HepG2 (cell line): Measurements from ENCODE around the gene ANKRD6. TPM values are rescaled to one million over a fixed set of nuclear protein-coding genes. Genes with fewer than 3 reads are reported as not detected.

Experiments used
- AHDC1 ChIP-seq: sonication (generic); formaldehyde crosslinking; IDR thresholded peaks from 2 replicates; pipeline ENCODE4 v1.5.1; 2020; ENCODE audit warnings: mild to moderate bottlenecking, missing genetic modification reagents, borderline replicate concordance
- ETV5 ChIP-seq: IDR thresholded peaks from 2 replicates; pipeline ENCODE4 v1.6.1; 2018; ENCODE audit warnings: missing biosample characterization, missing genetic modification reagents, inconsistent platforms, borderline replicate concordance
- HNRNPH1 ChIP-seq: fragments of 200-400 bp; formaldehyde crosslinking; optimal IDR thresholded peaks from 2 replicates; pipeline ENCODE3; 2017; ENCODE audit warnings: mild to moderate bottlenecking, low read depth, low read length
- ONECUT2 ChIP-seq: sonication (generic); formaldehyde crosslinking; IDR thresholded peaks from 2 replicates; pipeline ENCODE4 v1.4.0; 2020; ENCODE audit warnings: missing genetic modification reagents
- PHF5A ChIP-seq: IDR thresholded peaks from one replicate; pipeline ENCODE4 v1.6.1; 2018; ENCODE audit warnings: low read depth, missing genetic modification reagents; ENCODE audit not compliant: unreplicated experiment
- SPEN ChIP-seq: sonication (generic); formaldehyde crosslinking; IDR thresholded peaks from 2 replicates; pipeline ENCODE4 v1.5.1; 2020; ENCODE audit warnings: low read depth, mild to moderate bottlenecking, missing genetic modification reagents
- YY1 ChIP-seq: IDR thresholded peaks from 2 replicates; pipeline ENCODE4 v1.6.1; 2011; ENCODE audit warnings: low read length, low read depth, moderate library complexity, mild to moderate bottlenecking; ENCODE audit not compliant: insufficient read depth, insufficient replicate concordance
- ZBTB43 ChIP-seq: sonication (generic); formaldehyde crosslinking; conservative IDR thresholded peaks from 2 replicates; pipeline ENCODE4 v1.4.0; 2020; ENCODE audit warnings: missing genetic modification reagents
- ZFX ChIP-seq: sonication (generic); formaldehyde crosslinking; IDR thresholded peaks from 2 replicates; pipeline ENCODE4 v1.4.0; 2020; ENCODE audit warnings: mild to moderate bottlenecking, low read depth, missing genetic modification reagents, moderate library complexity
- ZNF276 ChIP-seq: sonication (generic); formaldehyde crosslinking; IDR thresholded peaks from 2 replicates; pipeline ENCODE4 v1.4.0; 2020; ENCODE audit warnings: mild to moderate bottlenecking, low read depth, missing genetic modification reagents
- ZNF33A ChIP-seq: sonication (generic); formaldehyde crosslinking; IDR thresholded peaks from 2 replicates; pipeline ENCODE4 v1.5.1; 2020; ENCODE audit warnings: missing genetic modification reagents, mild to moderate bottlenecking, moderate library complexity, borderline replicate concordance
- ZNF580 ChIP-seq: IDR thresholded peaks from 2 replicates; pipeline ENCODE4 v1.6.1; 2016; ENCODE audit warnings: low read depth, borderline replicate concordance
- ZNF768 ChIP-seq: sonication (generic); formaldehyde crosslinking; IDR thresholded peaks from 2 replicates; pipeline ENCODE4 v1.4.0; 2020; ENCODE audit warnings: missing genetic modification reagents
- ZNF770 ChIP-seq: sonication (generic); formaldehyde crosslinking; IDR thresholded peaks from 2 replicates; pipeline ENCODE4 v1.5.0; 2020; ENCODE audit warnings: mild to moderate bottlenecking, missing genetic modification reagents
- polyA plus RNA-seq, 8 experiments: library from polyadenylated mRNA; depleted of rRNA in 3 of 8; stranded (reverse) in 7 of 8; unstranded in 1 of 8; fragments of >200 nt; fragmentation: Illumina TruSeq in 4 of 8; extraction: Trizol in 4 of 8; gene quantifications; 2 replicates each; pipeline versions ENCODE4 v1.2.1 to v1.2.3, GENCODE V29; 2011 to 2016; ENCODE audit warnings: low read depth in 4 of 8, missing spikeins in 1 of 8, mixed read lengths in 1 of 8; ENCODE audit not compliant: insufficient read depth in 1 of 8
- total RNA-seq, 5 experiments: library from RNA; depleted of rRNA; stranded (reverse); fragments of >200 nt; fragmentation: Illumina TruSeq; extraction: Trizol; gene quantifications; 2 replicates each; pipeline ENCODE4 v1.2.3, GENCODE V29; 2016; ENCODE audit warnings: low read depth in 1 of 5

The ANKRD6 gene
- total and polyA plus RNA-seq, 2 of the 13 experiments (the other 11 are each of a cell fraction or from before 2014, with no cell fraction given) = 0.18 to 0.36 TPM

- TF ChIP-seq ZNF276 (no peak), SPEN (CRISPR knock-in tag) (peak; percentile 75), AHDC1 (CRISPR knock-in tag) (no peak), YY1 (peak; percentile 88), HNRNPH1 (no peak), ZNF770 (CRISPR knock-in tag) (peak; percentile 74; the same call in 1 of the 2 replicates), ZNF33A (CRISPR knock-in tag) (no peak), ZFX (peak; percentile 90), ETV5 (CRISPR knock-in tag) (peak; percentile 54), ZBTB43 (CRISPR knock-in tag) (peak; percentile 18; the same call in 1 of the 2 replicates), ZNF768 (peak; percentile 68), PHF5A (CRISPR knock-in tag) (peak; percentile 24), ONECUT2 (CRISPR knock-in tag) (no peak), ZNF580 (CRISPR knock-in tag) (peak; percentile 85)
These were observed 205.6 kb downstream of the ANKRD6 start, which contains the start of gene LYRM2 (continued) for GRCh38 chr6:89638320-89639195.
